Measurements from ENCODE around the gene GBP5. TPM values are rescaled to one million over a fixed set of nuclear protein-coding genes. Genes with fewer than 3 reads are reported as not detected.

GBP5 gene, protein sequence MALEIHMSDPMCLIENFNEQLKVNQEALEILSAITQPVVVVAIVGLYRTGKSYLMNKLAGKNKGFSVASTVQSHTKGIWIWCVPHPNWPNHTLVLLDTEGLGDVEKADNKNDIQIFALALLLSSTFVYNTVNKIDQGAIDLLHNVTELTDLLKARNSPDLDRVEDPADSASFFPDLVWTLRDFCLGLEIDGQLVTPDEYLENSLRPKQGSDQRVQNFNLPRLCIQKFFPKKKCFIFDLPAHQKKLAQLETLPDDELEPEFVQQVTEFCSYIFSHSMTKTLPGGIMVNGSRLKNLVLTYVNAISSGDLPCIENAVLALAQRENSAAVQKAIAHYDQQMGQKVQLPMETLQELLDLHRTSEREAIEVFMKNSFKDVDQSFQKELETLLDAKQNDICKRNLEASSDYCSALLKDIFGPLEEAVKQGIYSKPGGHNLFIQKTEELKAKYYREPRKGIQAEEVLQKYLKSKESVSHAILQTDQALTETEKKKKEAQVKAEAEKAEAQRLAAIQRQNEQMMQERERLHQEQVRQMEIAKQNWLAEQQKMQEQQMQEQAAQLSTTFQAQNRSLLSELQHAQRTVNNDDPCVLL
- total RNA-seq = 1.2 TPM in 1 of 2 replicates, not detected in the other

DNA sequence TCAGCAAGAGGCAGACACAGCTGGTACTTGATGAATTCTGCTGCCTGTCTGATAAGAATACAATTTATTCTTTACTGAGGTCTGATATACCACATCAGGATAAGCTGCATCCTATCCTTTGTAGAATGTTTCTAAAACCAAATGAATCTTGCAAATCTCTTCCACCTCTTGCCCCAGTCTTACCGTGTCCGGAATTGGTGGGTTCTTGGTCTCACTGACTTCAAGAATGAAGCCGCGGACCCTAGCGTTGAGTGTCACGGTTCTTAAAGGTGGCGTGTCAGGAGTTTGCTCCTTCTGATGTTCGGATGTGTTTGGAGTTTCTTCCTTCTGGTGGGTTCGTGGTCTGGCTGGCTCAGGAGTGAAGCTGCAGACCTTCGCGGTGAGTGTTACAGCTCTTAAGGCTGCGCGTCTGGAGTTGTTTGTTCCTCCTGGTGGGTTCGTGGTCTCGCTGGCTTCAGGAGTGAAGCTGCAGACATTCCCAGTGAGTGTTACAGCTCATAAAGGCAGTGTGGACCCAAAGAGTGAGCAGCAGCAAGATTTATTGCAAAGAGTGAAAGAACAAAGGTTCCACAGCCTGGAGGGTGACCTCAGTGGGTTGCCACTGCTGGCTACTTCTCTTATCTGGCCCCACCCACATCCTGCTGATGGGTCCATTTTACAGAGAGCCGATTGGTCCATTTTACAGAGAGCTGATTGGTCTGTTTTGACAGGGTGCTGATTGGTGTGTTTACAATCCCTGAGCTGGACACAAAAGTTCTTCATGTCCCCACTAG is at the start of gene GBP5:
TSS of gene GBP5 (minus strand) at position 592 of the 773 bp plus-strand sequence. CDS start 3,305 bp downstream, outside the sequence.

Other genes with a start within 250 kb of the GBP5 start
- 5.1 and 31.3 TPM in 2 replicates for gene GBP3, start 250.0 kb downstream of the GBP5 start, total RNA-seq
- 4.7 and 79.5 TPM in 2 replicates for gene GBP1, start 207.7 kb downstream of the GBP5 start, total RNA-seq
- gene GBP2, start 146.7 kb downstream of the GBP5 start, total RNA-seq = 1.3 and 22.7 TPM in 2 replicates
- not detected in 2 replicates for gene GBP7, start 96.9 kb downstream of the GBP5 start, total RNA-seq
- 0.48 TPM in 1 of 2 replicates, not detected in the other for gene GBP4, start 73.9 kb downstream of the GBP5 start, total RNA-seq
- 21.7 and 38.6 TPM in 2 replicates for gene GBP6, start 91.2 kb upstream of the GBP5 start, total RNA-seq

Measured in tracheal epithelial cell (primary cell).